GM18517 (cell line): ENCODE measurements around the gene SLC9C2.
"Not testable (repeated sequence)": the region's sequence is repeated elsewhere in the genome, so short reads cannot be mapped to it uniquely, and the experiment has no call there.

Experiments
- ATAC-seq: cut with Tn5 transposase; IDR thresholded peaks from one replicate; pipeline ENCODE4 v1.9.1; 2021; ENCODE audit warnings: mild to moderate bottlenecking, moderate library complexity; ENCODE audit not compliant: unreplicated experiment

Gene SLC9C2

GRCh38 chr1:173489929-173490328 is 112.9 kb downstream of the SLC9C2 start:
- no peak for ATAC-seq

- no peak for ATAC-seq
Measured at GRCh38 chr1:173489149-173489600, 113.7 kb downstream of the SLC9C2 start.

- no peak for ATAC-seq
Measured at GRCh38 chr1:173488001-173488400, 114.9 kb downstream of the SLC9C2 start.

- no peak for ATAC-seq
Measured at GRCh38 chr1:173485401-173485800, 117.5 kb downstream of the SLC9C2 start.

GRCh38 chr1:173484276-173484675 is 118.6 kb downstream of the SLC9C2 start:
- ATAC-seq = no peak

GRCh38 chr1:173482683-173483082 is 120.2 kb downstream of the SLC9C2 start:
- ATAC-seq = no peak

- ATAC-seq = no peak
Measured at GRCh38 chr1:173481195-173481772, 121.6 kb downstream of the SLC9C2 start.

- ATAC-seq = no peak
Measured at GRCh38 chr1:173479649-173480048, 123.2 kb downstream of the SLC9C2 start.

- no peak for ATAC-seq
Measured at GRCh38 chr1:173478094-173478674, 124.7 kb downstream of the SLC9C2 start.

GRCh38 chr1:173477286-173478093 is 125.4 kb downstream of the SLC9C2 start, which contains the start of gene PRDX6:
Gene PRDX6, plus strand, starts transcription at chr1:173477335. Its CDS starts 63 bp downstream, at chr1:173477398.
- peak; percentile 38 for ATAC-seq

GRCh38 chr1:173476665-173477285 is 126.1 kb downstream of the SLC9C2 start:
- ATAC-seq = peak; percentile 89

GRCh38 chr1:173476197-173476664 is 126.6 kb downstream of the SLC9C2 start:
- no peak for ATAC-seq

- ATAC-seq = no peak
Measured at GRCh38 chr1:173475564-173476196, 127.2 kb downstream of the SLC9C2 start.

GRCh38 chr1:173474780-173475421 is 128.0 kb downstream of the SLC9C2 start:
- not testable (repeated sequence) for ATAC-seq

GRCh38 chr1:173474097-173474779 is 128.6 kb downstream of the SLC9C2 start:
- ATAC-seq = no peak

GRCh38 chr1:173473599-173474011 is 129.3 kb downstream of the SLC9C2 start:
- no peak for ATAC-seq

- ATAC-seq = no peak
Measured at GRCh38 chr1:173470608-173471007, 132.3 kb downstream of the SLC9C2 start.

GRCh38 chr1:173469656-173470055 is 133.2 kb downstream of the SLC9C2 start:
- no peak for ATAC-seq

GRCh38 chr1:173467426-173467825 is 135.4 kb downstream of the SLC9C2 start:
- ATAC-seq = no peak

- ATAC-seq = not testable (repeated sequence)
Measured at GRCh38 chr1:173464185-173464584, 138.7 kb downstream of the SLC9C2 start.
